K562 (cell line): ENCODE data around the gene TAF1B.

Source experiments
- CBX3 ChIP-seq, 2 experiments: IDR thresholded peaks; 1 replicate in 1 of 2; 2 replicates in 1 of 2; pipeline ENCODE4 v1.6.1; 2012; ENCODE audit warnings: inconsistent platforms in 2 of 2, low read length in 2 of 2, borderline replicate concordance in 1 of 2, control low read depth in 1 of 2
- NONO ChIP-seq, 2 experiments: fragments of 200-400 bp in 1 of 2; fragments of 450-650 bp in 1 of 2; formaldehyde crosslinking in 1 of 2; IDR thresholded peaks; 2 replicates each; pipeline ENCODE4 v1.6.1; 2017; ENCODE audit warnings: low read depth in 2 of 2, mild to moderate bottlenecking in 2 of 2, moderate library complexity in 2 of 2, low read length in 1 of 2
- SRSF3 ChIP-seq: fragments of 200-400 bp; formaldehyde crosslinking; IDR thresholded peaks from 2 replicates; pipeline ENCODE4 v1.6.1; 2016; ENCODE audit warnings: mild to moderate bottlenecking, low read length, moderate library complexity; ENCODE audit not compliant: insufficient read depth
- THRAP3 ChIP-seq: fragments of 450-650 bp; IDR thresholded peaks from 2 replicates; pipeline ENCODE4 v1.6.1; 2016; ENCODE audit warnings: mild to moderate bottlenecking, inconsistent platforms, borderline replicate concordance
- ZBTB1 ChIP-seq: sonication (generic); formaldehyde crosslinking; IDR thresholded peaks from 2 replicates; pipeline ENCODE4 v1.8.1; 2023; ENCODE audit warnings: missing genetic modification reagents, low read depth, mild to moderate bottlenecking, borderline replicate concordance
- ZNF75A ChIP-seq: fragments of 450-650 bp; formaldehyde crosslinking; IDR thresholded peaks from 2 replicates; pipeline ENCODE4 v1.4.0; 2020; ENCODE audit warnings: mild to moderate bottlenecking
- ZNF785 ChIP-seq: fragments of 250-450 bp; sonication (Bioruptor Pico); IDR thresholded peaks from 2 replicates; pipeline ENCODE4 v1.4.0; 2020; ENCODE audit warnings: mild to moderate bottlenecking
- TF ChIP-seq, protein P1 (sequence below): fragments of 450-650 bp; IDR thresholded peaks from 2 replicates; pipeline ENCODE4 v1.6.1; 2016; ENCODE audit warnings: mild to moderate bottlenecking
- TF ChIP-seq, protein P2 (sequence below): sonication (generic); formaldehyde crosslinking; IDR thresholded peaks from 2 replicates; pipeline ENCODE4 v1.5.0; 2020; ENCODE audit warnings: missing genetic modification reagents
- TF ChIP-seq, protein P3 (sequence below), 3 experiments: IDR thresholded peaks in 2 of 3; conservative IDR thresholded peaks in 1 of 3; 2 replicates each; pipeline ENCODE4 v1.5.1; 2011 to 2012; ENCODE audit warnings: low read length in 3 of 3, mild to moderate bottlenecking in 3 of 3, control low read depth in 2 of 3, improper control_type of control experiment in 1 of 3, inconsistent platforms in 1 of 3, low read depth in 1 of 3, mixed read lengths in 1 of 3, moderate library complexity in 1 of 3; ENCODE audit not compliant: insufficient read depth in 2 of 3

DNA sequence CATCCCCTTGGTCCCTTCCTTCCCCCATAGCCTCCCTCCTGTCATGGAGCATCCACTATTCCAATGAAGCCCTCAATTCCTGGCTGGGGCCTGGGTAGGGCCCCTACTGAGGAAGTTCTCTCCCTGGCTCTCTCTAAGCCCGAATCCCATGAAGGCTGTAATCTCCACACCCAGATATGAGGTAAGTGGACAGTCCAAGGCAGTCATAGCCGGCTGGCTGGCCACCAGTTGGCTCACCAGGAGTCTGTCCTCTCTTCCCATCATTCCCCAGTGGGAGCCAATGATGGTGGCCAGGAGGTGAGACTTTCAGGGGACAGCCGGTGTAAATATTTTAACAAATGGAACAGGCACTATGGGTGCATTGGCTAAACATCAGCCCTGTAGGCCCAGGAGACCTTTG, 6.8 kb upstream of the TAF1B start:
- TF ChIP-seq, protein P1, sequence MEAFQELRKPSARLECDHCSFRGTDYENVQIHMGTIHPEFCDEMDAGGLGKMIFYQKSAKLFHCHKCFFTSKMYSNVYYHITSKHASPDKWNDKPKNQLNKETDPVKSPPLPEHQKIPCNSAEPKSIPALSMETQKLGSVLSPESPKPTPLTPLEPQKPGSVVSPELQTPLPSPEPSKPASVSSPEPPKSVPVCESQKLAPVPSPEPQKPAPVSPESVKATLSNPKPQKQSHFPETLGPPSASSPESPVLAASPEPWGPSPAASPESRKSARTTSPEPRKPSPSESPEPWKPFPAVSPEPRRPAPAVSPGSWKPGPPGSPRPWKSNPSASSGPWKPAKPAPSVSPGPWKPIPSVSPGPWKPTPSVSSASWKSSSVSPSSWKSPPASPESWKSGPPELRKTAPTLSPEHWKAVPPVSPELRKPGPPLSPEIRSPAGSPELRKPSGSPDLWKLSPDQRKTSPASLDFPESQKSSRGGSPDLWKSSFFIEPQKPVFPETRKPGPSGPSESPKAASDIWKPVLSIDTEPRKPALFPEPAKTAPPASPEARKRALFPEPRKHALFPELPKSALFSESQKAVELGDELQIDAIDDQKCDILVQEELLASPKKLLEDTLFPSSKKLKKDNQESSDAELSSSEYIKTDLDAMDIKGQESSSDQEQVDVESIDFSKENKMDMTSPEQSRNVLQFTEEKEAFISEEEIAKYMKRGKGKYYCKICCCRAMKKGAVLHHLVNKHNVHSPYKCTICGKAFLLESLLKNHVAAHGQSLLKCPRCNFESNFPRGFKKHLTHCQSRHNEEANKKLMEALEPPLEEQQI = no peak
- TF ChIP-seq ZBTB1 (CRISPR knock-in tag) (no peak), THRAP3 (no peak), SRSF3 (no peak), ZNF75A (CRISPR knock-in tag) (no peak), NONO (IDR thresholded peaks at IDR 0.05; ENCODE audit: low read depth in 2 of 2, low read length in 1 of 2) (no peak), ZNF785 (CRISPR knock-in tag) (no peak), CBX3 (IDR thresholded peaks at IDR 0.05; ENCODE audit: borderline replicate concordance in 1 of 2, low read length in 2 of 2) (no peak)
- TF ChIP-seq, protein P2, sequence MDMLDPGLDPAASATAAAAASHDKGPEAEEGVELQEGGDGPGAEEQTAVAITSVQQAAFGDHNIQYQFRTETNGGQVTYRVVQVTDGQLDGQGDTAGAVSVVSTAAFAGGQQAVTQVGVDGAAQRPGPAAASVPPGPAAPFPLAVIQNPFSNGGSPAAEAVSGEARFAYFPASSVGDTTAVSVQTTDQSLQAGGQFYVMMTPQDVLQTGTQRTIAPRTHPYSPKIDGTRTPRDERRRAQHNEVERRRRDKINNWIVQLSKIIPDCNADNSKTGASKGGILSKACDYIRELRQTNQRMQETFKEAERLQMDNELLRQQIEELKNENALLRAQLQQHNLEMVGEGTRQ (CRISPR knock-in tag) = no peak
- TF ChIP-seq, protein P3, sequence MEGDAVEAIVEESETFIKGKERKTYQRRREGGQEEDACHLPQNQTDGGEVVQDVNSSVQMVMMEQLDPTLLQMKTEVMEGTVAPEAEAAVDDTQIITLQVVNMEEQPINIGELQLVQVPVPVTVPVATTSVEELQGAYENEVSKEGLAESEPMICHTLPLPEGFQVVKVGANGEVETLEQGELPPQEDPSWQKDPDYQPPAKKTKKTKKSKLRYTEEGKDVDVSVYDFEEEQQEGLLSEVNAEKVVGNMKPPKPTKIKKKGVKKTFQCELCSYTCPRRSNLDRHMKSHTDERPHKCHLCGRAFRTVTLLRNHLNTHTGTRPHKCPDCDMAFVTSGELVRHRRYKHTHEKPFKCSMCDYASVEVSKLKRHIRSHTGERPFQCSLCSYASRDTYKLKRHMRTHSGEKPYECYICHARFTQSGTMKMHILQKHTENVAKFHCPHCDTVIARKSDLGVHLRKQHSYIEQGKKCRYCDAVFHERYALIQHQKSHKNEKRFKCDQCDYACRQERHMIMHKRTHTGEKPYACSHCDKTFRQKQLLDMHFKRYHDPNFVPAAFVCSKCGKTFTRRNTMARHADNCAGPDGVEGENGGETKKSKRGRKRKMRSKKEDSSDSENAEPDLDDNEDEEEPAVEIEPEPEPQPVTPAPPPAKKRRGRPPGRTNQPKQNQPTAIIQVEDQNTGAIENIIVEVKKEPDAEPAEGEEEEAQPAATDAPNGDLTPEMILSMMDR (IDR thresholded peaks at IDR 0.05 in 2 of 3, conservative IDR thresholded peaks at IDR 0.05 in 1 of 3; ENCODE audit: insufficient read depth in 2 of 3, low read depth in 1 of 3, low read length in 3 of 3) = no peak
